Natural killer cell (primary cell): ENCODE measurements around the gene FAF1. TPM values are rescaled to one million over a fixed set of nuclear protein-coding genes. Genes with fewer than 3 reads are reported as not detected.

Experiments
- ATAC-seq, 3 donors: fragments of 150-1000 bp in 2 of 3; fragments of 200-7000 bp in 1 of 3; cut with Tn5 transposase; 1 replicate in 1 of 3; 2 replicates in 2 of 3; pipeline ENCODE4 v1.10.0; 2021; ENCODE audit warnings: mild to moderate bottlenecking in 2 of 3, moderate library complexity in 2 of 3
- DNase-seq, 2 donors: peaks; one replicate each; pipeline versions ENCODE4 v3.0.0 to v3.0.0-alpha.2; 2013 to 2021; ENCODE audit warnings: mixed read lengths in 1 of 2
- H3K27ac ChIP-seq: one replicate; pipeline ENCODE4 v1.5.1; 2013; ENCODE audit warnings: mild to moderate bottlenecking, low read length
- H3K27me3 ChIP-seq: one replicate; pipeline ENCODE4 v1.6.1; 2013; ENCODE audit warnings: low read length; ENCODE audit not compliant: control insufficient read depth, insufficient read depth
- H3K36me3 ChIP-seq: one replicate; pipeline ENCODE4 v1.6.1; 2013; ENCODE audit warnings: low read length; ENCODE audit not compliant: control insufficient read depth, insufficient read depth
- H3K4me1 ChIP-seq: one replicate; pipeline ENCODE4 v1.6.1; 2013; ENCODE audit warnings: low read length; ENCODE audit not compliant: control insufficient read depth, insufficient read depth
- H3K4me3 ChIP-seq: one replicate; pipeline ENCODE4 v1.5.1; 2013; ENCODE audit warnings: low read length
- H3K9me3 ChIP-seq: one replicate; pipeline ENCODE4 v1.6.1; 2013; ENCODE audit warnings: low read length; ENCODE audit not compliant: control insufficient read depth, insufficient read depth
- H3K27ac Mint-ChIP-seq, 2 donors: one replicate each; pipeline ENCODE4 v1.8.0; 2022; ENCODE audit warnings: mild to moderate bottlenecking in 2 of 2, mixed read lengths in 2 of 2, moderate library complexity in 1 of 2
- H3K27me3 Mint-ChIP-seq, 2 donors: one replicate each; pipeline ENCODE4 v1.8.0; 2022; ENCODE audit warnings: low read depth in 2 of 2, mixed read lengths in 2 of 2
- H3K36me3 Mint-ChIP-seq: one replicate; pipeline ENCODE4 v1.8.0; 2022; ENCODE audit warnings: mixed read lengths
- H3K4me1 Mint-ChIP-seq, 2 donors: one replicate each; pipeline ENCODE4 v1.8.0; 2022; ENCODE audit warnings: mixed read lengths in 2 of 2
- H3K4me3 Mint-ChIP-seq: one replicate; pipeline ENCODE4 v1.8.0; 2022; ENCODE audit warnings: mild to moderate bottlenecking, moderate library complexity, mixed read lengths
- H3K9me3 Mint-ChIP-seq, 2 donors: one replicate each; pipeline ENCODE4 v1.8.0; 2022; ENCODE audit warnings: mixed read lengths in 2 of 2
- CTCF ChIP-seq: fragments of 200-600 bp; IDR thresholded peaks from one replicate; pipeline ENCODE4 v1.8.0; 2022; ENCODE audit warnings: antibody characterized with exemption
- WGBS: methylation state at CpG from one replicate; pipeline ENCODE4 v1.1.7; 2013; ENCODE audit warnings: missing lambda C conversion rate; ENCODE audit not compliant: insufficient coverage; 5-methylcytosine and 5-hydroxymethylcytosine counted together
- intact Hi-C: fragments of 100-400 bp; cut with micrococcal nuclease; formaldehyde crosslinking; loops from one replicate; pipeline ENCODE4 v1.14.2; 2022
- total RNA-seq, 4 donors: library from RNA; stranded (reverse); fragments of 120-200 nt in 1 of 4; gene quantifications; one replicate each; pipeline versions ENCODE4 v1.2.3 to v1.2.4, GENCODE V29; 2013 to 2022

FAF1 gene
- total RNA-seq, 3 donors from 2014 or later (not counting 1 experiment from before 2014, with no cell fraction given), result 56.8 to 59.7 (median 57.2) TPM

- ATAC-seq (no peak), DNase-seq (no peak)
- intact Hi-C loops, result no loop called here
- no peak overlapping the region for H3K27ac ChIP-seq
- WGBS, result no CpG with 5 or more reads among the region's 1 CpG
- no peaks in the 10 kb centered on the region for H3K9me3 Mint-ChIP-seq
- no peaks in the 10 kb centered on the region for H3K9me3 ChIP-seq
- H3K4me3 ChIP-seq, result no peak overlapping the region
- TF ChIP-seq CTCF, result no peak
- no peak overlapping the region for H3K27ac Mint-ChIP-seq
- no peaks in the 10 kb centered on the region for H3K27me3 Mint-ChIP-seq
- H3K4me1 Mint-ChIP-seq, result peaks cover 5 to 22% of the 10 kb centered on the region in 2 donors
- peaks cover 2% of the 10 kb centered on the region for H3K36me3 ChIP-seq
- H3K36me3 Mint-ChIP-seq, result no peaks in the 10 kb centered on the region
- H3K4me1 ChIP-seq, result no peaks in the 10 kb centered on the region
- no peaks in the 10 kb centered on the region for H3K27me3 ChIP-seq
- H3K4me3 Mint-ChIP-seq, result no peak overlapping the region
Measured at GRCh38 chr1:50779801-50780200, 180.3 kb downstream of the FAF1 start.

- peaks cover 0 to 10% of the 10 kb centered on the region in 2 donors for H3K4me1 Mint-ChIP-seq
- H3K27ac ChIP-seq, result no peak overlapping the region
- no peaks in the 10 kb centered on the region for H3K36me3 Mint-ChIP-seq
- no peak for TF ChIP-seq CTCF
- ATAC-seq (no peak), DNase-seq (no peak)
- no peak overlapping the region for H3K27ac Mint-ChIP-seq
- H3K4me3 Mint-ChIP-seq, result no peak overlapping the region
- no peaks in the 10 kb centered on the region for H3K9me3 ChIP-seq
- WGBS, result no CpG with 5 or more reads among the region's 1 CpG
- no peaks in the 10 kb centered on the region for H3K9me3 Mint-ChIP-seq
- H3K27me3 Mint-ChIP-seq, result no peaks in the 10 kb centered on the region
- no peak overlapping the region for H3K4me3 ChIP-seq
- intact Hi-C loops, result no loop called here
- no peaks in the 10 kb centered on the region for H3K4me1 ChIP-seq
- peaks cover 2% of the 10 kb centered on the region for H3K36me3 ChIP-seq
- H3K27me3 ChIP-seq, result no peaks in the 10 kb centered on the region
Measured at GRCh38 chr1:50775740-50776139, 184.3 kb downstream of the FAF1 start.

- no peak overlapping the region for H3K27ac Mint-ChIP-seq
Measured at GRCh38 chr1:50774759-50775351, 185.2 kb downstream of the FAF1 start.

More at GRCh38 chr1:50774759-50775351, 185.2 kb downstream of the FAF1 start:
- Histone ChIP-seq H3K27me3 (no peaks in the 10 kb centered on the region), H3K27ac (no peak overlapping the region), H3K4me3 (no peak overlapping the region), H3K4me1 (no peaks in the 10 kb centered on the region), H3K9me3 (no peaks in the 10 kb centered on the region), H3K36me3 (peaks cover 2% of the 10 kb centered on the region)
- Mint-ChIP-seq H3K27me3 (no peaks in the 10 kb centered on the region), H3K9me3 (no peaks in the 10 kb centered on the region), H3K36me3 (no peaks in the 10 kb centered on the region), H3K4me3 (no peak overlapping the region), H3K4me1 (peaks cover 0 to 9% of the 10 kb centered on the region in 2 donors)
- peak; percentile 82 for TF ChIP-seq CTCF
- ATAC-seq, result peak in 1 of 3 donors; percentile 61
- 33% methylated on average over 1 of the region's 2 CpGs for WGBS
- intact Hi-C loops, result loop anchor here (1.0 to 5.0 kb wide), 2 partner anchors 282 to 414 kb away; no protein-coding TSS in a partner anchor
- peak in 1 of 2 donors; percentile 71 for DNase-seq
